ENCODE data around the gene FHOD1.
A peak's percentile ranks its signal among the peaks of the same experiment; 100 is the strongest.

FHOD1 gene

GRCh38 chr16:67248401-67249177 is 1.3 kb upstream of the FHOD1 start, which contains the start of gene SLC9A5:
SLC9A5 (plus strand) TSS chr16:67248979; CDS start chr16:67249015, 36 bp downstream.
- peak in 1 of 2 donors; percentile 18 for DNase-seq

DNA sequence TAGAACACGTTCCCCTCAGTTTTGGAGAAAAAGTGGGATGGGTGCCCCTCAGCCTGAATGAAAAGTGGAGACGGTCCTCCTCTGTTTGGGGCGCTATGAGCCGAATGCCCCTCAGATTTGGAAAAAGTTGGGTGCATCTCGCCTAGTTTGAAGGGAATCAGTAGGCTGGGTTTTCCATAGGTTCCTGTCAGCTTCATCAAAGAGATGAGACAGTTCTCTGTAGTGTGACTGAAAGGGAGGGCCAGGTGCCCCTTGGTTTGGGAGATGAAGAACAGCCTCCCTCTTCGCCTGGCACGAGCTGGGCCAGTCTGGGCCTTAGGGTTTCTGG is 756 bp upstream of the FHOD1 start:
- no peak for DNase-seq

GRCh38 chr16:67246756-67247191 is 507 bp downstream of the FHOD1 start:
- DNase-seq: no peak

DNA sequence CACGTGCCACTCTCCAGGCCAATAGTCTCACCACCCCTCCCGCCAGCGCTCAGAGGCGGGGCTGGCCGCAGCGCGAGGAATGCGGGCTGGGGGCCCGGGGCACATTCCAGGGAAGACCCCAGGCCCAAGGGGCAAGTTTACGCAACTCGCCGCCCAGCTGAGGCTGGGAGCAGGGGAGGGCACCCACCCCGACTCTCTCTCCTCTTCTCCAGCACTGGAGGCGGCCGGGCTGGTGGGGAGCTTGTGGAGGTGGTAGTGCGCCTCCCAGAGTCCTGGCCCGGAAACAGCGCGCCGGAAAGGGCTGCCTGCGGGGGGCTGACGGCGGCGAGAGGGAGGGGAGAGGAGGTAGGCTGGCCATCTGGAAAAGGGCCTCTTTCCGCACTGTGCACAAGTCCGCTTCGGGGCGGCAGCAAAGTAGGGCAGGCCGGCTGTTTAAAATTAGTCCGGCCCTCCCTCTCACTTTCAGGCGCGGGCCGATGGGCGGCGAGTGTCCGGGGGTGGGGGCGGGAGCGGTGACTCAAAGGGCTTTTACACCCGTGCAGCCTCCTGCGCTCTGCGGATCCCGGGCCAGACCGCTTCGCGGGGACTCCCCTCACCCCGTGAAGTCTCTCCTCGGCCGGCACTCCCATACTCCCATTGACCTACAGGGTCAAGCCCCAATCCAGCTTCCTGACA is 1.1 kb downstream of the FHOD1 start:
- DNase-seq: peak; percentile 36 to 46

DNA sequence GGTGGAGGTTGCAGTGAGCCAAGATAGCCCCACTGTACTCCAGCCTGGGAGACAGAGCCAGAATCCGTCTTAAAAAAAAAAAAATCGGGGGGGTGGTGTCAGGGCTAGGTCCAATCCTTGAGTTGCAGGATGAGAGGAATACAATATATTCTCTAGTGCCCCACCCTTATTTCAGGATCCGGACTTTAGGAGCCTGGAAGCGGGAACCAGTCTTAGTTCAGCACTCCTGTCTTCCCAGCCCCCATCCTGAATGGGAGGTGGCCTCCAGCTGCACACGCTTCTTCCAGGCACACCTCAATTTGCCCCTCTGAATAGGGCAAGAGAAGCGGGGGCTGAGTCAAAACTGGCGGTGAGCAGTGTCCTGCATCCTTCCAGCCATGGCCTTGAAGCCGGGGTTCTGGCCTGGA is 1.6 kb downstream of the FHOD1 start:
- no peak for DNase-seq

DNA sequence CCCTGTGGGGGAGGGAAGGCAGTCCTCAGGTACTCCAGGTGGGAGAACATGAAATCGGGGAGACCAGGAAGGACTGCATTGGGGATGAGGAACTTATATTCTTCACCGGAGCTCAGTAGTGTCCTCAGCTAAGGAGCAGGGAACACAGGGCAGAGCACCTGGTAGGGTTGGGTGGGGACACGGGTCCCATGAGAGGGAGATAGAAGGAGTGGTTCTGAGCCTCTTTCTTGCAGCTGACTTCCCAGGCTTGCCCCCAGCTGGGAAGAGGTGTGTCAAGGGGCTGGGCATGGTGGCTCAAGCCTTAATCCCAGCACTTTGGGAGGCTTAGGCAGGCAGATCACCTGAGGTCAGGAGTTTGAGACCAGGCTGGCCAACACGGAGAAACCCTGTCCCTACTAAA is 2.1 kb downstream of the FHOD1 start:
- DNase-seq: no peak

DNA sequence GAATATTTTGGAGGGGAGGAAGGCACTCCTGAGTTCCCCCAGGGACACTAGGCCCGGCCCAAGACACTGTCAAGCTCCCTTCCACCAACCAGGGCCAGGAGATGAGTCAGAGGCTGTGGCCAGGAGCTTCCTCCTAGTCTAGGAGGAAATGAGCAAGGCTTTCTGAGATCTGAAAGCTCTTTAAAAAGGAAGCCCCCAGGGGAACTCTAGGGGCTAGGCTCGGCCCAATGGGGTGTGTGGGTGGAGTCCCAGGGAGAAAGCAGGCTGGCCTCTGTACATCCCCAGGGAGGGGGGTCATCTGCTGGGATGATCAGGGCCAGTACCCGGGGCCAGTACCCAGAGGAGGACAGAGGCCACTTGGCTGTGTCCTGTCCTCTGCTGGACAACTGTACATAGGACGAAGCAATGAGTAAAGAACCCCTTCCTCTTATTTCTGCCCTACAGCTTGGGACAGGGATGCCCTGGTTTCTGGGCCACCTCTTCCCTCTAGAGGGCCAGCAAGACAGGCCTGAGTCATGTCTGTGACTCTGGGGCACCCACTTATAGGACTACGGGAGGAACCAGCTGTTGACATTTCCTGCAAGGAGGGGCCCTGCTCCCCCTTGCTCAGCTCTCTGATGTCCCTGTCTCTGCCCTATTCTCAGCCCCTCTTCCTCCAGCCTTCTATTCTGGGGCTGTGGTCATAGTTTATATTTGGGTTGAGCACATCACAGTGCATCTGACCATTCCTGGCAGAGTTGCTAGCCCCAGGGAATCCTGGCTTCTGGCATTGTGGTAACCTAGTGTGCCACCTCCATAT is 2.7 kb downstream of the FHOD1 start:
- peak; percentile 79 to 82 for DNase-seq

GRCh38 chr16:67243481-67243880 is 3.8 kb downstream of the FHOD1 start:
- no peak for DNase-seq

GRCh38 chr16:67242138-67242730 is 5.0 kb downstream of the FHOD1 start:
- no peak for DNase-seq

DNA sequence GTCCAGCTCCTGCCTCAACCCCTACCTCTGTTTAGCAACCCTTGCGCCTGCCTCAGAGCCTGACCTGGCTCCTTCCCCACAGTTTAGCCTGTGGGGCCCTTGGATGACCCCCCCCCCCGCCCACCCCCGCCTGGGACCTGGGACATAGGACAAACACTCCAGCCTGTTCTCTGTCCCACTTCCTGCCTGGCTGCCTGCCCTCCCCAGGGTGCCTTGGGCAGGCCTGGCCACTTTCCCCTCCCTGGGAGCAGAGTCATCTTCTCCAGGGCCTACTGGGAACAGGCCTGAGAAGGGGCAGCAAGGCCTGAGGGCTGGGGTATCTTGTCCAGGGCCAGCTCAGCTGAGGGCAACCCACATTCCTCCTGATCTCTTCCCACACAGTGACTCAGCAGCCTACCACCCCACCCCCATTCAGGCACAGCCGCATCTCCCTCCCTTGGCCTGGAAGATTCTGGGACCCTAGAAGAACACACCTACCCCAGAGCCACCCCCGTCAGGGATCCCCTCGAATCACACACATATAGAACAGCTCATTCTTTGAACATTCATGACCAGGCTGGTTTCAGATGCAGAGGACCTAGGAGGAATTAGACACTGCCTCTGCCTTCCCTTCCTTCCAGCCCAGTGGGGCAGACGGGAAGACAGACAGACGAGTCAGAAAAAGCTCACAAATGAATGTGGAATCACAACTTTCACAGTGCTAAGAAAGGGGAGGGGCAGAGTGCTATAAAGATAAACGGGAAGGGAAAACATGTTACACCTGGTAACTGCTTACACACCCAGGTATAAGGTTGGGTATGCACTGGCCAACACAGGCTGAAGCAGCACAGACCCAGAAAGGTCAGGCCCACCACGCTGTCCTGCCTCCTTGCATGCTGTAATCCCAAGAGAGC is 6.0 kb downstream of the FHOD1 start:
- DNase-seq: no peak

DNA sequence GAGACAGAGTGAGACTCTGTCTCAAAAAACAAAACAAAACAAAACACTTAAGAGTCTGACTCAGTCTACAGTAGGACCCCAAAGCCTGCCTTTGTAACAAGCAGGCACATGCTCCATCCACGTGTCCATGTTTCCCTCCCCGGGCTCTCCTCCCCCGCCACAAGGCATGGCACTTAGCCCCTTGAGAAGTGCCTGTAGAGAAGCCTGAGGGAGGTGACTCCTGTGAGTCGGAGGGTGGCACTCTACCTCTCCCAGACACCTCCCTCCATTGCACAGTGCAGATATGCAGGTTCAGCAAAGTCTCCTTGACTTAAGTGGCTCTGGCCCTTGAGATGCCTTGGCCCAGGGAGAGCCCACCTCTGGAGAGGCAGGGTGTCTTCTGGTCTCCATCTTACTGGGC is 6.8 kb downstream of the FHOD1 start:
- DNase-seq: no peak

- no peak for DNase-seq
Measured at GRCh38 chr16:67238806-67239470, 8.3 kb downstream of the FHOD1 start.

DNA sequence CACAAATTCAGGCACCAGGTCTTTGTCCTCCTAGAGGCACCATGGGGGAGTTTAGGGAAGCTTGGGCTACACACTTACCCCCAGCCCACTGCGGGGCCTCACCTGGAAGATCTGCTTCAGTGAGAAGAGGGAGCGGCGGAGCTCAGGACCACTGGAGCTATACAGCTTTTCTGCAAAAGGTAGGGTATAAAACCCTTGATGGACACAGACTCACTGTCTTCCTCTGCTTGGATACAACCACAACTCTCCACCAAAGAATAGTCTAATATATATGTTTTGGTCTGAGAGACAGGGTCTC is 9.1 kb downstream of the FHOD1 start:
- no peak for DNase-seq

GRCh38 chr16:67237396-67238277 is 9.6 kb downstream of the FHOD1 start:
- no peak for DNase-seq

GRCh38 chr16:67236563-67237395 is 10.5 kb downstream of the FHOD1 start:
- peak; percentile 60 to 71 for DNase-seq

DNA sequence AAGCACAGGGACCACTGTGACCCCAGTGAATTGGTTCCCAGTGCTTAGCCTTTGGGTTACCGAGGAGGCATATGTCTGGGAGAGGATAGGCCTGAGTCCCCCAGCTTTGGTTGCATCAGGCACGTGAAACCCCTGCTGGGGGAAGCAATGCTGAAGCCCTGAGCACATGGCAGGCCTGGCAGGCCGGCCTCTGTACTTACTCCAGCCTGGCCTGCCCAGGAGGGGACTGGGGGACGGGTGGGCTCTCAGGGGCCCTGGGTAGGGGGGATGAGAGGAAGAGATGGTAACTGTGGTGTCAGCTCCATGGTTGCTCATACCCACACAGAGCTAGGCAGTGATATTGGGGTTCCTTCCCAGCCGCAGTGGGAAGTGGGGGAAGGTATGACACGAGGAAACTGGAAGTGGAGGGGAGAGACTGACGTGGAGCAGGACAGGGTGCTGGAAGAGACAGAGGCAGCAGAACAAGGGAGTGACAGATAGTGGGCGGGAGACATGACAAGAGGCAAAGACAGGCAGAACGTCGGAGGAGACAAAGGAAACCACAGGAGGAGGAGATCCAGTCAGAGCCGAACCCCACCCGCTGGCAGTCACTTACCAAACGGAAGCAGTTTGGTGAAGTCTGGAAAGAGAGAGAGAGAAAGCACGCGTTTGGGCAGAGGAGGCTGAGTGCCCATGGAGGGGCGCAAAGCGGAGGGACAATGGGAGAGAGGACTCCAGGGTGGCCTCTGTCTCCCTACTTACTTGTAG is 11.3 kb downstream of the FHOD1 start:
- DNase-seq: peak; percentile 48 to 59

GRCh38 chr16:67234180-67234597 is 13.1 kb downstream of the FHOD1 start:
- DNase-seq: no peak

DNA sequence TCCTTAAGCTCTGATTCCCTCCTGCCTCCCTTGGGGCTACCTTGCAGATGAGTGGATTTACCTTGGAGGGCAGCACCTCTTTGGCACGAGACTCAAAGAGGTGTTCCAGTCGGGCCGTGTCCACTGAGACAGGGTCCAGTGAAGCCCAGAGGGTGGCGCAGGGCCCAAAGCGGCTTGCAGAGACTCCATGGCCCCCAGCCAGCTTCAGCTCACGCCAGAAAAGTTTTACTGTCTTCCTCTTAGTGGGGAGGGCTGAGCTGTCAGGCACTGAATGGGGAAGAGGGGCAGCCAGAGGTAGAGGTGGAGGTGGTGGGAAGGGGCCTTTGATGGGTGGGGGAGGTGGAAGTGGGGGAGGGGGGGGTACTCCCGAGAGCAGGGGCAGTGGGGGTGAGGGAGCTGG is 13.7 kb downstream of the FHOD1 start:
- no peak for DNase-seq
